GM23338 (cell line): ENCODE measurements around the gene FAM20C.

Source experiments
- CREB1 ChIP-seq: fragments of 250-450 bp; sonication (Bioruptor Pico); IDR thresholded peaks from 2 replicates; pipeline ENCODE4 v1.5.0; 2020; ENCODE audit warnings: low read depth, mild to moderate bottlenecking, moderate library complexity
- CTCF ChIP-seq, 2 experiments: fragments of 200-600 bp in 1 of 2; sonication (generic) in 1 of 2; conservative IDR thresholded peaks; 2 replicates each; pipeline versions ENCODE4 v1.5.1 to v1.6.1; 2016 to 2017; ENCODE audit warnings: antibody characterized with exemption in 2 of 2, low read depth in 2 of 2, mild to moderate bottlenecking in 2 of 2, moderate library complexity in 1 of 2
- ETS1 ChIP-seq: IDR thresholded peaks from 2 replicates; pipeline ENCODE4 v1.6.1; 2016; ENCODE audit warnings: antibody characterized with exemption
- EZH2 ChIP-seq: fragments of 200-600 bp; sonication (generic); IDR thresholded peaks from one replicate; pipeline ENCODE4 v1.8.0; 2017; ENCODE audit warnings: antibody characterized with exemption, mild to moderate bottlenecking, low read depth; ENCODE audit not compliant: unreplicated experiment
- EZH2phosphoT487 ChIP-seq: fragments of 200-600 bp; sonication (generic); IDR thresholded peaks from one replicate; pipeline ENCODE4 v1.8.1; 2018; ENCODE audit warnings: antibody characterized with exemption; ENCODE audit not compliant: unreplicated experiment
- JUNB ChIP-seq: IDR thresholded peaks from one replicate; pipeline ENCODE4 v1.6.1; 2016; ENCODE audit warnings: antibody characterized with exemption; ENCODE audit not compliant: unreplicated experiment
- NANOG ChIP-seq: IDR thresholded peaks from 2 replicates; pipeline ENCODE4 v1.6.1; 2016; ENCODE audit warnings: antibody characterized with exemption, borderline replicate concordance
- POLR2AphosphoS5 ChIP-seq: IDR thresholded peaks from 2 replicates; pipeline ENCODE4 v1.6.1; 2016; ENCODE audit warnings: antibody characterized with exemption, low read depth
- REST ChIP-seq: IDR thresholded peaks from one replicate; pipeline ENCODE4 v1.6.1; 2018; ENCODE audit warnings: antibody characterized with exemption; ENCODE audit not compliant: unreplicated experiment
- ZNF114 ChIP-seq: fragments of 250-450 bp; sonication (Bioruptor Pico); IDR thresholded peaks from 2 replicates; pipeline ENCODE4 v1.5.0; 2020; ENCODE audit warnings: mild to moderate bottlenecking, moderate library complexity

GRCh38 chr7:234708-235553 is 42.6 kb downstream of the FAM20C start:
- no peak for TF ChIP-seq CTCF (conservative IDR thresholded peaks at IDR 0.05; ENCODE audit: low read depth in 2 of 2)
- no peak for TF ChIP-seq EZH2
- no peak for TF ChIP-seq EZH2phosphoT487
- no peak for TF ChIP-seq ETS1
- no peak for TF ChIP-seq REST
- no peak for TF ChIP-seq POLR2AphosphoS5
- TF ChIP-seq JUNB = no peak
- no peak for TF ChIP-seq NANOG
- no peak for TF ChIP-seq ZNF114 (CRISPR knock-in tag)
- no peak for TF ChIP-seq CREB1
